ENCODE measurements around the gene INAFM2.

INAFM2 gene

DNA sequence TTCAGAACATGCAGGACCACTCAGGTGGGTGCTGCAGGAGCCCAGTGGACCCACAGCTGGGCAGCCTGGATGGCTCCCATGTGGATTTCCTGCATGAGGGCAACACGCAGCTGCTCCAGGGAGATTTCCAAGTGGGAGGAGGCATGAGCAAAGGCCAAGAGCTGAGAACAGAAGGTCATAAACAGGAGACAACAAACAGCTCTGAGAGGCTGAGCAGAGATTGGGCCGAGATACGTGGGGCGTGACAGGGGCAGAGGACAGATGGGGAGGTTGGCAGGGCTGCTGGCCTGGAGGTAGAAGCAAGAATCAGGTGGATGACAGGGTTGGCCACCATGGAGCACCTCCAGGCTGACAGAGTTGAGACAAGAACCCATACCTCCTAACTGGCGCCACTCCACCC lies 30.2 kb downstream of the INAFM2 start:
- no peak for TF ChIP-seq POLR2A (IDR thresholded peaks at IDR 0.05; ENCODE audit: low read length)
- DNase-seq = no peak

DNA sequence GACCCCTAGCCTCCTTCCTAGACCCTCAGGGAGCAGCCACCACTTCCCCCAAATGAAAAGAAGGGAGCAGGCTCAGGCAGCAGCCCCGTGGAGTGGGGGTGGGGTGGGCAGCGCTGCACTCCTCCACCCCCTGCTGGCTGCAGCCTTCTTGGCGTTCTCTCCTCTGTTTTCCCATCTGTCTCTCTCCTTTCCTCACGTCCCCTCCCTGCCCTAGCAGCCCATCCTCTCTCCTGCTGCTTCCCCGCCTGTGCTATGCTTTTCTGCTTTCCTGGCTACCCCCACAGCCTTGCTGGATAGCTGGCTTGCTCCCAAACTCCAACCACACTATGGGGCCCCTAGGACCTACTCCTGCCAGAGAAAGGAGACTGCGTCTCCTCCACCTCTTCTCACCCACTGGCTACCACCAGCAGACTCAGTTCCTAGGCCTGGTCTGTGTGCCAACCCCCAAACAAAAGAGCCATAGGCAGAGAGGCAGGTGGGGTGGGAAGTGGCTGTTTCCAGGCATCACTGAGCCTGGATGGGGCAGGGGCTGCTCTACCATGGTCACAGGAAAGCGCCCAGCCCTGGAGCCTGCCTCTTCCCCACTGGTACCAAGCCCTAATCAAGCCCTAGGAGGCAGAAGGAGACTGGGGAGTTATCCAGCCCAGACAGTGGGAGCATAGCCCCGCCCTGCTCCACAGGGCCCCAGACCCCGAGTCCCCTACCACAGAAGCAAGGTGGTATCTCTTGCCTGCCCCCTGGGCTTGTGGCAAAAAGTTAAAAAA lies 31.1 kb downstream of the INAFM2 start:
- DNase-seq = peak; percentile 16 to 18
- TF ChIP-seq GATA1 (IDR thresholded peaks at IDR 0.05; ENCODE audit: low read depth, low read length) (no peak), POLR2A (IDR thresholded peaks at IDR 0.05; ENCODE audit: low read length) (no peak)

DNA sequence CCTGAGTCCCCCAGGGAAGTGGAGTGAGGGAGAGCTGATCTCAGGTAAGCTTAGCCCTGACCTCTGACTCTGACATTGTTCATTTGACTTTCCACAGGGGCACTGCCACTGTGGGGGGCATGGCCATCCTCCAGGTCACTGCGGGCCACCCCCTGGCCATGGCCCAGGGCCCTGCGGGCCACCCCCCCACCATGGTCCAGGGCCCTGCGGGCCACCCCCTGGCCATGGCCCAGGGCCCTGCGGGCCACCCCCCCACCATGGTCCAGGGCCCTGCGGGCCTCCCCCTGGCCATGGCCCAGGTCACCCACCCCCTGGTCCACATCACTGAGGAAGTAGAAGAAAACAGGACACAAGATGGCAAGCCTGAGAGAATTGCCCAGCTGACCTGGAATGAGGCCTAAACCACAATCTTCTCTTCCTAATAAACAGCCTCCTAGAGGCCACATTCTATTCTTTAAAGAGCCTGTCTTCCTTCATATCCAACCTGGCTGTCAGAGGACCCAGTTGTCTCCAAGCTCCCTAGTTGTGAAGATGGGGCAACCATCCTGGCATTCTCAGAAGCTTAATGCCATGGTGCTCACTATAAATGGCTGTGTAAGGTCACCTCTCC lies 32.6 kb downstream of the INAFM2 start:
- TF ChIP-seq POLR2A (IDR thresholded peaks at IDR 0.05; ENCODE audit: low read length) (no peak), GATA1 (IDR thresholded peaks at IDR 0.05; ENCODE audit: low read depth, low read length) (no peak)
- DNase-seq = no peak

DNA sequence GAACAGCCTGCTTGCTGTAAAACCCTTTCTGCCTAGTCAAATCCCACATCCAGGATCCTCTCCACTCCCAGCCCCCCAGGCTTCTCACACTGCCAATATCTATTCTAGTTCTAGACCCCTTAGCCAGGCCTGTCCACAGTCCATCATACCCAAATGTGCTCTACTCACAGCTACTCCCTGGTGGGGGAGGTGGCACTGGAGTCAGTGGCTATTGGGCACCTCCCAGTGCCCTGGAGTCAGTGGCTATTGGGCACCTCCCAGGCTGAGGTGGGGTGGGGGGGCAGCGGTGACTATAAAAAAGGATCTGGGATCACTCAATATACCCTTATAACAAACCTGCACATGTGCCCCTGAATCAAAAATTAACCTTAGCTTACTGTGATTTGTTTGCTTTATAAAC lies 33.8 kb downstream of the INAFM2 start:
- TF ChIP-seq GATA1 (IDR thresholded peaks at IDR 0.05; ENCODE audit: low read depth, low read length) = no peak
- TF ChIP-seq POLR2A (IDR thresholded peaks at IDR 0.05; ENCODE audit: low read length) = no peak
- DNase-seq = no peak

DNA sequence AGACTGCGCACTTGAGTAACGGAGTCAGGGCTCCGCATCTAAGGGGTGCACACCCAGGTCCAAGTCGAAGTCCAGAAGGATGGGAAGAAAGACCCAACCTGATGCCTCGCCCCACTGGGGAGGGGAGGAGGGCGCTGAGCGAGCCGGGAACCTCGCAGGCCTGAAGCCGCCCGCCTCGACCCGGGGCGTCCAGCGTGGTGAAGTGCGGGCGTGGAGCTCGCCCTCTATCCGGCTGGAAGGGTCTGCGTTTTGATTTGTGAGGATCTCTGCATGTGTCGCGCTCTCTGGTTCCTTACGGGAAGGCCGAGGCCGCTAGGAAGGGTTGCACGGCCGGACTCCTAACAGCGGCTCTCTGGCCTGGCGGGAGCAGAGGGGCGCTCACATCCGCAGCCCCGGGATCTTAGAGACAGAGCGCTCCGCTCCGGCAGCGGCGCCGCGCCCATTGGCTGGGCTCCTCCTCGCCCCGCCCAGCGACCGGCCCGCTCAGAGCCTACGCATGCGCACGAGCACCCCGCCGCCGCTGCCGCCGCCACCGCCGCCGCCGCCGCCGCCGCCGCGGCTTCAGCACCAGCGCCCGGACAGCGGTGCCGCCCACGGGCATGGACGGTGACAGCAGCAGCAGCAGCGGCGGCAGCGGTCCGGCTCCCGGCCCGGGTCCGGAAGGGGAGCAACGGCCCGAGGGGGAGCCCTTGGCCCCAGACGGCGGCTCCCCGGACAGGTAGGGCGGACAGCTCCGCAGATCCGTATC lies 34.4 kb downstream of the INAFM2 start, which contains the start of gene DISP2:
Gene DISP2 (plus strand): TSS at position 497 of the 748 bp plus-strand sequence. CDS start 103 bp downstream, at position 600.
- TF ChIP-seq POLR2A (IDR thresholded peaks at IDR 0.05; ENCODE audit: low read length) (no peak), GATA1 (IDR thresholded peaks at IDR 0.05; ENCODE audit: low read depth, low read length) (no peak)
- peak; percentile 87 to 95 for DNase-seq

DNA sequence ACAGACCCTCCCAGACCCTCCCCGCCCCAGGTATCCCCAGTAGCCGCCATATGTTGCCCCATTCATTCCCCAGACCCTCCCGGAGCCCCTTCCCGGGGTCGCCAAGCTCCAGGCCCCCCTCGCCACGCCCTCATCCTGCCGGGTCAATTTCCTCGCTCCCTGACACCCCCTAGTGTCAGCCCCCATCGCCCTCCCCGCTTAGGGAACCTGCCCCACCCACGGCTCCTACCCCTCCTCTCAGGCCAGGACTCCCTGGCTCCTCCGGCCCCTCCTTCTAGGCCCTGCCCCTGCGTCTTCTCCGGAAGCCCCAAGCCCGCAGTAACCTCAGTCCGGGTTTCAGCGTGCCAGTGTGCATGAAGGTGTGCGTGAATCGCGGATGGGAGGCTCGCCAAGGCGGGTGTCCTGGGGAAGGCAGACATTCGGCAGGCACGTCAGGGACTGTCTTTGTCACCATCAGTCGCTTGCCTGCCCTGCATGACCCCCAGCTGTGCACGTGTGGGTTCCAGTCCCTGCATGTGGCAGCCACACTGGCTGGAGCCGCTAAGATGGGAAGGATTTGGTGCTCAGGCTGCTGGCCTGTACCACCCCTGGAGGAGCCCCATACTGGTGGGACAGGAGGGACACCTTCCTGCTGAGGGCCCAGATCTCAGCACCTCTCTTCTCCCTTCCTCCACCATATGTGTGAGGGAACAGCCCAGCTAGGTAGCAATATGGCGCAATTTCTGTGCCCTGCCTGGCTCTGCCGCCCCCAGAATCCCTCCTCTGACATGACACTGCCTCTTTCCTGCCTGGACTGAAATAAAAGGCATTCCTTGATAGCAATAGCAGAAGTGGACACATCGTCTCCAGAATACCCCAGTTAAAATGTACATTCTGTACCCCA lies 35.2 kb downstream of the INAFM2 start:
- TF ChIP-seq GATA1 (IDR thresholded peaks at IDR 0.05; ENCODE audit: low read depth, low read length) (no peak), POLR2A (IDR thresholded peaks at IDR 0.05; ENCODE audit: low read length) (no peak)
- DNase-seq = no peak

DNA sequence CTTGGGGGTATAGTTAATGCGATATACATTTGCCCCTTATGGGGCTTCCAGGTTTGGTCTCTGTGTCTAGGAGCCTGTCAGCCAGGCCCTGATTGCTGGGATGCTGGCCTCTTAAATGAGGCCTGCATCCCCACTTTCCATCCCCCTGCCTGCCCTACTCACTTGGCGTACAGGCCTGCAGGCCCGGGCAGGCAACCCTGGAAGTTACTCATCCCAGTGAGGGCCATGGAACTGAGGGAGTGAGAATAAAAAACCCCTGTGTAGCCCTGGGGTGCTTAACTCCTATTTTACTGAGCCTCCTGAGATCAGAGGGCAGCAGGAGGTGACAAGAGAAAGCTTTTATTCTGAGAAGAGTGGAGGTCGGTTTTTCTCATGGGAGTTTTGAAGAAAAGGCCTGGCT lies 36.5 kb downstream of the INAFM2 start:
- TF ChIP-seq GATA1 (IDR thresholded peaks at IDR 0.05; ENCODE audit: low read depth, low read length) = no peak
- no peak for TF ChIP-seq POLR2A (IDR thresholded peaks at IDR 0.05; ENCODE audit: low read length)
- DNase-seq = no peak

DNA sequence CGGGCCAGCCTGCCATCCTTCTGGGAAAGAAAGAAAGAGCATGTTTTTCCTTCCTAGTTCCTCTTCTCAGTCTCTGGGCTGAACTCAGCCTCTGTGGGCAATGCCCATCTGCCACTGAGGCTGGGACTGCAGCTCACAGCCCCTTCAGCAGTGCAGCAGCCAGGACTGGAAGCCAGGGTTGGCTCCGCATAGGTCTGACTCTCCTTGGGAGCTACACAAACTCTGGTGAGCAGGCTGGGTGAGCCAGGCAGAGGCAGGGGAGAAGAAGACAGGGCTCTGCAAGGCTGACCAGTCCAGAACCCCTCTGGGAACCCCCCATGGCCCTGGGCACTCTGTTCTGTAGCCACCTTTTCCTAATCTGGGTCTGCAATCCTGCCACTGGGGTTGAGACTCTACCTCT lies 38.1 kb downstream of the INAFM2 start:
- DNase-seq = no peak
- TF ChIP-seq POLR2A (IDR thresholded peaks at IDR 0.05; ENCODE audit: low read length) (no peak), GATA1 (IDR thresholded peaks at IDR 0.05; ENCODE audit: low read depth, low read length) (no peak)

DNA sequence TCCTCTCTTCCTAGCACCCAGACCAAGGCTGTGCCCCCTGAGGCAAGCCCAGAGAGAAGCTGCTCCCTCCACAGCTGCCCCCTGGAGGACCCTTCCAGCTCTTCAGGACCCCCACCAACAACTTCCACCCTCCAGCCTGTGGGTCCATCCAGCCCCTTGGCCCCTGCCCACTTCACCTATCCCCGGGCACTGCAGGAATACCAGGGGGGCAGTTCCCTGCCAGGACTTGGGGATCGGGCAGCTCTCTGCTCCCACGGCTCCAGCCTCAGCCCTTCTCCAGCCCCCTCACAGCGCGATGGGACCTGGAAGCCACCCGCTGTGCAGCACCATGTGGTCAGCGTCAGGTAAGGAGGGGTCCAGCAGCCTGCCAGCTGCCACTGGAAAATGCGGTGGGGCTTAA lies 40.1 kb downstream of the INAFM2 start:
- no peak for TF ChIP-seq POLR2A (IDR thresholded peaks at IDR 0.05; ENCODE audit: low read length)
- no peak for TF ChIP-seq GATA1 (IDR thresholded peaks at IDR 0.05; ENCODE audit: low read depth, low read length)
- no peak for DNase-seq

DNA sequence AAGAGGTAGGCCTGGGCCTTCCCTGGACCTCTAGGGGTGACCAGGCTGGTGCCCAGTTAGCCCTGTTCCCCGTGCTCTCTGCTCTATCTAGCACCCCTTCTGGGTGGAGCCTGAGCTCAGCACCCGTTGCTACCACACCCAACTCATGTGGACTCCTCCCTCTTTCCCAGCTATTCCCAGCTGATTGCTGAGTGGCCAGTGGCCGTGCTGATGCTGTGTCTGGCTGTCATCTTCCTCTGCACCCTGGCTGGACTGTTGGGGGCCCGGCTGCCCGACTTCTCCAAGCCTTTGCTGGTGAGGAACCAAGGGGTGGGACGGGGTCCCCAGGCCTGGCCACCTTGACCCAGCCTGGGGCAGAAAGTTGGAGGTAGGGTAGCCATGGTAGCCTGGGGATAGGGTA lies 40.8 kb downstream of the INAFM2 start:
- DNase-seq = peak; percentile 33 to 36
- TF ChIP-seq POLR2A (IDR thresholded peaks at IDR 0.05; ENCODE audit: low read length) = no peak
- no peak for TF ChIP-seq GATA1 (IDR thresholded peaks at IDR 0.05; ENCODE audit: low read depth, low read length)

DNA sequence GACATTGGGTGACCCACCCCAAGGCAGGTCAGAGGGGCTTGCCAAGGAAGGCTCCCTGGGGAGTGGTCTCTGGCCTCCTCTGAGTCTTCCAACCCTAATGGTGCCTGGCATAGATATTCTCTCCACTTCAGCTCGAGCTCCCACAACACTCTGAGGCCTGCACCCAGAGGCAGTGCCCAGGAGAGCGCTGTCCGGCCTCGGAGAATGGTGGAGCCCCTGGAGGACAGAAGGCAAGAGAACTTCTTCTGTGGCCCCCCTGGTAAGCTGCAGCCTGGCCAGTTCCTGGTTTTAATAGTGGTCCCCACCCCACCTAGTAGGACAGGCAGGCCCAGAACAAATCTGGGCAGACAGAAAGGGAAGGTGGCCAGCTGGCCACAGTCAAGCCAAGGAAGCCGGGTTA lies 41.5 kb downstream of the INAFM2 start:
- no peak for DNase-seq
- no peak for TF ChIP-seq GATA1 (IDR thresholded peaks at IDR 0.05; ENCODE audit: low read depth, low read length)

DNA sequence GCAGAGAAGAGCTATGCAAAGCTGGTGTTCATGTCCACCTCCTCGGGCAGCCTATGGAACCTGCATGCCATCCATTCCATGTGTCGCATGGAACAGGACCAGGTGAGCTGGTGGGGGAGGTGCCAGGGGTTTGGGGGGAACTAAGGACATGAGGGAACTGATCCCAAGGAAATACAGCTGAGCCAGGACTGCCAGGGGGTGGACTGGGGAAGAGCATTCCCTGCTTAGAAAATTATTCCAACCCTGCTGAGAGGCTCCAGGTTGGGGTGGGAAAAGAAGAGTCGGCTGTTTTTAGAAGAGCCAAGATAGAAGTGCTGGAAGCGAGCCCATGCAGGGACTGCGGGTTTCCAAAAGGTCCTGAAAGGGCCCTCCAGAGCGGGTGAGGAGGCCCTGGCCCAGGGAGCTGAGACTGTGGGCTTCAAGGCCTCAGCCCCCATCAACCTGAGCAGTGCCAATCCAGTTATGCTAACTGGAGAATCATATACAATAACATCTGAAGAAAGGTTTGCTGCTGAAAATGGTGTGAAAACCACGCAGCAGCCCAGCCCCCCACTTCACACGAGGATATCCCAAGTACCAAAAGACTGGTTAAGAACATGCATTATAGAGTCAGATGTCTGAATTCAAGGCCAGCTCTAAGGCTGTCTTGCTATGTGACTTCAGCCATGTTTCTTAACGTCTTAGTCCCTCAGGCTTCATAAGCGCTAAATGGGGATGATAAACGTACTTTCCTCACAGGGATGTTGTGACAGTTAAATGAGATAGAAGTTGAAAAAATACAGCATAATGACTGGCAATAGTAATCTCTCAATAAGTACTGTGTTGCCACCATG lies 42.3 kb downstream of the INAFM2 start:
- TF ChIP-seq GATA1 (IDR thresholded peaks at IDR 0.05; ENCODE audit: low read depth, low read length) (no peak), POLR2A (IDR thresholded peaks at IDR 0.05; ENCODE audit: low read length) (no peak)
- DNase-seq = no peak
